Stimulated activated naive CD8-positive, alpha-beta T cell treated with anti-CD3 and anti-CD28 coated beads, Interleukin-15, Interleukin-2, amounts not matched to agents 100 U/mL and 50 U/mL, for 24 hours (primary cell): ENCODE measurements around the gene NDUFA8.

Experiments
- ATAC-seq: fragments of 150-1000 bp; cut with Tn5 transposase; one replicate; pipeline ENCODE4 v1.10.0; 2021
- DNase-seq: peaks from one replicate; pipeline ENCODE4 v3.0.0; 2021

The NDUFA8 gene

DNA sequence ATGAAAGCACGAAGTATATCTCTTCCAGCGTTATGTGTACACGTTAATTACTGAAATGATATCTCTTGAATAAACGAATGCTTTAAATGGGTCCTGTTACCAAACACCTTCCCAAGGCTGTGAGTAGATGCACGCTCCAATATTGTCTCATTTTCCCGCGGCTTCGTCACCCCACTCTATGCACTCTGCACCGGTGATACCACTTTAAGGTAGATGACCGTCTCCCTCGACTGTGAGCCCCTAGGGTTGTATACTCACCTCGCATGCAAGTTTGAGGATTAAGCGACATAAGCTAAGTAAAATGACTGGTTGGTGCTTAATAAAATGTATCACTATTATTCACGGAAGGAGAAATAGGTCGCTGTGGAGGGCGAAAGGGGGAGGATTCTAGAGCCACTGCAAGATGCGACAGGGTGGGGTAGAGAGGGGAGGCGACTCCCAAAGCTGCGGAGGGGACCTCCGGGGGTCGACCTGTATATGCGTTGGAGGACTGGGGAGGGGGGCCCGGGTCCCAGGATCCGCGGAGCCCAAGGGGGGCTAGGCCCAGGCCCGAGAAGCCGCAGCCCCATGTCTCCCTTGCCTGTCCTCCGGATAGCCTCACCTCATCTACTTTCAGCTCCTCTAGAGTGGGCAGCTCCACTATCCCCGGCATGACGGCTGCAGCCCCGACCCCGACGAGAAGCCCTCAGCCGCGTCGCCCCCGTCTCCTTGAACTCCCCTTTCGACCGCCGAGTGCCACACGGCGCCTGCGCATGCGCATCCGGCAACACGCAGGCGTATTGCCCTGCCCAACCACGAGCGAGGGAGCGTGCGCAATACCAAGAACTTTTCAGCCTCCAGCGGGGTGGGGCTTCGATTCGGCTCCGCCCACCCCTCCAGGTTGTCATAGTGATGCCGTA lies at the start of gene NDUFA8, which contains the start of gene MORN5:
NDUFA8 (minus strand) TSS at position 754 of the 899 bp plus-strand sequence; CDS start at position 652, 102 bp downstream.
MORN5 (plus strand) TSS at position 883 of the 899 bp plus-strand sequence. CDS start 65 bp downstream, outside the sequence.
- ATAC-seq (peak; percentile 92), DNase-seq (peak; percentile 96)

DNA sequence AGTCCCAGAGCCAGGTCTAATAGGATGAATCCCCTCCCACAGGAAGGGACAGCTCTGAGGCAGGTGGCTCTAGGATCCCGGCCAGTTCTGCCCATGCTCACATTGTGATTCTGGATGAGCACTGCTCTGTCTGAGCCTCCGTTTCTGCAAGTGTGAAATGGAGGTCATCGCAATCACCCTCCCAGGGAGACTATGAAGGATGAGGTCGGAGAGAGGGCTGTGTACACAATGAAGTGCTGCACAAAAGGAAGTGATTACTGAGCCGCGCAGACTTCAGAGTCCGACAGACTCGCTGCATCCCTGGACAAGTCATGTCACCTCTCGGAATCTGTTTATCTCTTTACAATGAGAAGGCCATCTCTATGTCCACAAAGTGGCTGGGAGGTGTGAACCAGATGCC lies 47.5 kb upstream of the NDUFA8 start:
- ATAC-seq (no peak), DNase-seq (no peak)

DNA sequence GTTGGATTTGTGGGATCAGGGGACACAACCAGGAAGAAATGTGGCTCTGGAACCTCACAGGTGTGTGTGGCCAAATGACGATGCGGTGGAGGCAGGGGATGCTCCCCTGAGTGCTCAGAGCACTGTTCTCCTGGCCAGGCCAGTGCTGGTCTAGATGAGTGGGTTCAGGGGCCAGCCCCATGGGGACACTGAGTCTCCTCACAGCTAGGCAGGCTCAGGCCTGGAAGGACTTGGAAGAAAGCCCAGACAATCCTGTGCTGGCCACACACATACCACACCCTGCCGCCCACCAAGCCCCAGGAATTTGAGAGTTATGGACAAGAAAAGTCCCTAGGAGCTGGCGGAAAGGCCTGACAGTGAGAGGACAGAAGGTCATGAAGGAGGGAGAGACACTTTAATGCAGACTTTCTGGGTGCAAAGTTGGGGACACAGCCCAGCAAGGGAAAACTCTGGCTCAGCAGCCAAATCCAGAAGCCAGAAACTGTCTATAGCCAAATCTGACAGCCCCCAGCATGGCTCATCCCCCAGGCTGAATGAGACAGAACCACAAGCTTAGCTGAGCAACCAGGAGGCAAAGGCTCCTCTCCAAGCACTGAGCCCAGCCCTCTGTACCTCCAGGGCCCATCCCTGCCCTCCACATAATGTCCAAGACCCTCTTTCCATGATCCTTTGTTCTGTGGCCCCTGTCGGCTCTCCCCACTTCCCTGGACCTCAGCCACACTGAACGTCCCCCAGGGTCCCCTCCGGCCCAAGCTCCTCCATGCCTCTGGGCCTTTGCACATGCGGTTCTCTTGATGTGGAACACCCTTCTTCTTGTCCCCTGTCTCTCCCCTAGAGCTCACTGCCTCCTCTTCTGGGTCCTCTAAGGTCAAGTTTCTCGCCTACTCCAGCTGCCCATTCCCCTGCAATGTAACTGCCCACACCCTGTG lies 46.8 kb upstream of the NDUFA8 start:
- no peak for ATAC-seq
- DNase-seq = no peak

DNA sequence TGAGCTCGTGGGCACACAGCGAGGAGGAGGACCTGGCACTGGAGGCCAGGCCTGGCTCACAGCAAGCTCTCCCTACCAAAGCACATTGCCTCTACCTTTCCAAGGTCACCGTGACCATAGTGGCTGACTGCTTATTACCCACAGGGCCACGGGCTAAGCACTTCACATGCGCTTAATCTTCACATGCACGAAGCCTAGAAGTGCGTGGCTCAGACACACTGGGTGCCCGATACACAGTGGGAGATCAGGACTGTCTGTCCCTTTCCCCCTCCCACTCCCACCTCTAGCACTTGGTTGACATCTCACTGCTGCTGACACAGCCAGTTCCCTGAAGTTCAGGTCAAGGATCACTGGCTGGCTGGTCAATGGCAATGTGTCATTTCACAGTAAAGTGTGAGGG lies 45.6 kb upstream of the NDUFA8 start:
- no peak for ATAC-seq
- DNase-seq = no peak

DNA sequence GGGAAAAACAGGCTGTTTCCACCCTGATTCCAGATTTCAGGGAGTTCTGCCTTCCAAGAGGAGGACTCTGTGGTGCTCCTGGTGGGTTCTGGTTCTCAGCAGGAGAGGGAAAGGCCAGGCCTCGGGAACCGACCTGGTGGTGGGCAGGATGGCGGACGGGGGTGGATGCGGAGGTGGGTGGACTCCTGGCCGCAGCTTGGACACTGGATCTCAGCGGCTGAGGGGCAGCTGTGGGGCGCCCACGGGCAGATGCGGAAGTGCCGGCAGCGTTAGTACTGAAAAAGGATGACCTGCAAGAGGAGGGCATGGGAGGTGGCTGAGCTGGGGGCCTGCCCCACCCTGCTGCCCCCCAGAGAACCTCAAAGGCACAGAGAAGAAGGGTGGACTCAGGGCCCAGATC lies 44.9 kb upstream of the NDUFA8 start:
- DNase-seq (no peak), ATAC-seq (no peak)

DNA sequence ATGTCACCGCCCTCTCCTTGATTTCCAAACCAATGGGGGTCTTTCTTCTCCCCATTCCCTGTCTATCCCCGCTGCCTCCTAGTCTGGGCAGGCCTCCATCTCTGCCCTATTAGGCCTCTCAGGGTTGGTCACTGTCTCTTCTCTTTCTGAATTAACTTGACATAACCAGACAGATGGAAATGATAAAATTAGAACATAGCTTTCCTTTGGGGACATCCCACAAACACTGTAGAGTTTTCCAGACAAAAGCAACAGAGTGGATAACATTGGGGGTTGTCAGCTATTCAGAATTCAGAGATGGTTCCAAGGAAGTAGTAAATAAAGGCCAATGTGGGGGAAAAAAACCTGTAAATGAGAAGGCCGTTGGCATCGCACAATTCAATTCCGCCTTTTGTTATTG lies 44.5 kb upstream of the NDUFA8 start:
- ATAC-seq = no peak
- no peak for DNase-seq

DNA sequence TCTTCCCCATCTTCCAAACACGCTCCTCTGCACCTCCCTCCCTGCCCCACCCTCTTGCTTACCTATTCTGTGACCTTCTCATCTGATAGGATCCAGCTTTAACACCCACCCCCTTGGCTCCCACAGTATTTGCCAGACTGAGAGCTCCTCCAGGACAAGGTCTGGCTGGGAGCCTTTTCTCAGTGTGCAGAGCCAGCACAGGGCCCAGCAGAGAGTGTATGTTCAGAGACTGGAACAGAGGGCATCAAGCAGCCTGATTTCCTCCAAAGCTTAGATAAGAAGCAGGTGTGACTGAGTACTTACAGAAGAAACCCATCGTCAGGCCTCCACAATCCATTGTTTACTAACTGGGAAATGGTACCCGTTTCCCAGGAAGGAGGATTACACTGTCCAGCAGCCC lies 42.5 kb upstream of the NDUFA8 start:
- ATAC-seq (no peak), DNase-seq (no peak)

DNA sequence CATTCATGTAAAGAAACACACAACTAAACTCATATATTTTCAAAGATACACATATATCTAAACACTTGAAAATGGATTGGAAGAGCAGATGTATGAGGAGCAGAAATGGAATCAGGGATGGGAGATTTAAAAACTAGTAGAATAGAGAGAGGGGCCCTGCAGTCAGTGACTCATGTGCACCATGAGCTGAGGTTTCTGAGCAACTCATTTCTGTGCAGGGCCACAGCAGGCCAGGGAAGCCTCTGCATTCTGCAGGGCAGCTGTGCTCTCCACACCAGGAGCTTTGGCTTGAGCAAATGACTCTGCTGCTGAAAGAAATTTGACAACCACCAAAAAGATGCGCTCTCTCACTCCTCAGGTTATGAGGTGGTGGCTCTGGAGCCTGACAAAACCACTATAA lies 42.1 kb upstream of the NDUFA8 start:
- DNase-seq = no peak
- peak; percentile 50 for ATAC-seq

DNA sequence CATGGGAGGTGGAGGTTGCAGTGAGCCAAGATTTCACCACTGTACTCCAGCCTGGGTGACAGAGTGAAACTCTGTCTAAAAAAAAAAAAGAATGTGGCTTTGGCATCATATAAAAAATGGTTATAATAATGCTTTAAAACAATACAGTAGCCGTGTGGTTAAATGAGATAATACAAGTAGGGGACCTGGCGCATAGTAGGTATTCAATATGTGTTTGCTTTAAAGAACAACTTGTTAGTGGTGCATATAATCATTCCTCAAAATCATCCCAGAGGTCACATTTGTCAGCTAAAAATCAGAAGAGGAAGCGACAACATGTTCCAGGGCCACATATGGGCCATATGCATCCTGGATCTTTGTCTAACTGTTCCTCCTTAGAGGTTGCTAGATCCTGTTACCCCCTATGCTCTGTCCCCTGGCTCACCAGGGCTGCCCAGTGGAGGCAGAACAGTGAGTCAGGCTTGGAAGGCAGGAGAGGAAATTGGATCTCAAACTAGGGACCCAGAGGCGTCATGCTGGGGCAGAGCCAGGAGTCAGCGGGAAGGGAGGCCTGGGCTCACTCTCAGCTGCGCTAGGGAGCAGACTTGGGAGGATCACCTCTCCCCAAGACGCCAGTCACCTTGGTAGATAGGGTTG lies 41.5 kb upstream of the NDUFA8 start:
- ATAC-seq (no peak), DNase-seq (no peak)

DNA sequence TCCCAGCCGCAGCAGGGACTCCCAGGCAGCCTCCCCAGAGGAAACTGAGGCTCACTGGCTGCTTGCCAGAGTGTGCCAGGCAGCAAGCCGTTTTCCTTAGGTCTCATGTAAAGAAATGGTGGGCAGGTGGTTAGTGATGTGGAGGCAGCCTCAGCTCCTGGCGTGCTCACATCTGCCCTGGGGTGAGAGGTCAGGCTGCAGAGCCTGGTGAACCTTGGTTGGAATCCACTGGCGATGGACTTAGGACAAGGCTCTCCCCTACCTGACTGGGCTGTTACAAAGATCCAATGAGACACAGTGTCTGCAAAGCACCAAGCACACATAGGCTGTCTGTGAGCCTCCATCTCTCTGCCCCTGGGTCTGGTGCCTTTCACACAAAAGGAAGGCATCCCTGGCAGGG lies 38.3 kb upstream of the NDUFA8 start:
- no peak for ATAC-seq

DNA sequence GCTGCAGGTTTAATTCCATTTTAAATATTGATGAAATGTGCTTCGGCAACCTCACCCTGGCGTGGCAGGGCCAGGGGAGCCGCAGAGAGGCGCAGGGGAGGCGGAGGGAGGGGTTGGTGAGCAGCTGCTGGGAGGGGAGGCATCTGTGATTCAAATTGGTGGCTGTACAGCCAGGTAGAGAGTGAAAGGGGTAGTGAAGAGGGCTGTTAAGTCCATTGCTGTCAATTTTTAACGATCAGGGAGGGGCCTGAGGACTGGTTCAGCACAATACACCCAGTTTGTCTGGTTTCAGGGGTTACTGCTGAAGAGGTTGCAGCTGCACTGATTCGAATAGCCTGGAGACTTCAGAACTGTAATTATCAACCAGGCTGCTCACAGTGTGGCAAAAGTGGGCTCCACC lies 37.8 kb upstream of the NDUFA8 start:
- ATAC-seq = no peak
- no peak for DNase-seq

More for the DNA sequence above, 38.3 kb upstream of the NDUFA8 start:
- no peak for DNase-seq

DNA sequence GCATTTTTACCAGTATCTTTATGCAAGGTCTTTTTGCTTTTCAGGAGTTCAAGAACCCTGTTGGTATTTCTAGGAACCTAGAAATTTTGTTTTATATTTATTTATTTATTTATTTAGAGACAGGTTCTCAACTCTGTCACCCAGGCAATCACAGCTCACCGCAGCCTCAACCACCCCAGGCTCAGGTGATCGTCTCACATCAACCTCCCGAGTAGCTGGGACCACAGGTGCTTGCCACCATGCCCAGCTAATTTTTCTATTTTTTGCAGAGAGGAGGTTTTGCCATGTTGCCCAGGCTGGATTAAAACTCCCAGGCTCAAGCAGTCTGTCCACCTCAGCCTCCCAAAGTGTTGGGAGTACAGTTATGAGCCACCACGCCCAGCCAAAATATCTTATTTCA lies 36.3 kb upstream of the NDUFA8 start:
- no peak for DNase-seq
- ATAC-seq = no peak

DNA sequence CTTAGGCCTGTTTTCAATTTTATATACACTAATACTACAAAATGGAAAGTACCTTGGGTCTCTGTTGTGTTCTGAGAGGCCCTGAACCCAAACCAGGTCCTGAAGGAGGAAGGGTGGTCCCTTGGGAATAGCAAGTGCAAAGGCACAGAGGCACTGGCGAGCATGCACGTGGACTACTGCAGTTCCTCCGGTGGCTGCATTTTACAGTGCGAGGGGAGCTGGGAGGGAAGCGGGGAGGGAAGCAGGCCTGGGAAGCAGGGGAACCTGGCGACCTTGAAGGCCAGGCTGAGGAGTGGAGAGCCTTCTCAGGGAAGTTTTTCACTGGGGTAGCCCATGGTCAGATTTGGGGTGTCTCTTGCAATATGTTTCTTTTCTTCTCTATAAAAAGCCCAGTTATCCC lies 34.1 kb upstream of the NDUFA8 start:
- ATAC-seq (no peak), DNase-seq (no peak)

DNA sequence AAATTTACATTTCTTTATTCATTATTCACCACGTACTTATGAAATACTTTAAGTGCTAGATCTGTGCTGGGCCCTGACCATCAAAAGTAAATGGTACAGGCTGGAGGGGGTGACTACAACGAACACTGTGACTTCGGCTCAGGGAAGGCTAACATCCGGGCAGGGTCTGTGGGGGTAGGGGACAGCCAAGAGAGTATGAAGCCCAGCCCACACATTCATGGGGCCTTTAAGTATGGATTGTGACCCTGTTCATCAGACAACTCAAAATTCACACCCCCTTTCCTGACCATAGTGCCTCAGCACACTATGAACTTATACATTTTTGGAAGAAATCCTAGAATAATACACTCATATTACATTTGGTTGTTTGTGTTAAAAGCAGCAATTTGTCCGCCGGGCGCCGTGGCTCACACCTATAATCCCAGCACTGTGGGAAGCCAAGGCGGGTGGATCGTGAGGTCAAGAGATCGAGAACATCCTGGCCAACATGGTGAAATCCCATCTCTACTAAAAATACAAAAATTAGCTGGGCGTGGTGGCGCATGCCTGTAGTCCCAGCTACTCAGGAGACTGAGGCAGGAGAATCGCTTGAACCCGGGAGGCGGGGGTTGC lies 33.4 kb upstream of the NDUFA8 start:
- DNase-seq (no peak), ATAC-seq (peak; percentile 10)

DNA sequence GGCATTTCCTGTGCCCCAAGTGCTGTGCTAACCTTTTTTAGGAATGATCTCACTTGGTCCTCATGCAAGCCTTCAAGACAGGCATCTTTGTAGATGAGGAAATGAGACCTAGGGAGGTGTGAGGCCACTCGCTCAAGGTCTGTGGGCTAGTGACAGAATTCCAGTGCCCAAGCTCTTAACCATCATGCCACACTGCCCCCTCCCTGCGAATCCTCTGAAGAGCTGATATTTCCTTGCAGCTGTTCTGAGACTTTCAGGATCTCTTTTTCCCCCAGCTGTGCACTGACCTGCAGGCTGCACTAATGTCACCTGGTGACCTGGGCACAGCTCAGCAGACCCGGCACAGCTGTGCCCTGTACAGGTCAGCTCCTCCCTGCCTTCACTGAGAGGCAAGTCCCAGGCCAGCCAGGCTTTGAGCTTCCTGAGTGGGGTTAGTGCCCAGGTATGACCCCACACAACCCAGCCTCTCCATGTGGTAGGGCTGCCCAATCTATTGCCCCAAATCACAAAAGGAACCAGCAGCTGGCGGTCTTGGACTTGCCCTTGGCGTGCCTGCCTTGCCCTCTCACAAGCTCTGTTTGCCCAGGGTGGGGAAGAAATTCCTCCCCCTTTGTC lies 32.8 kb upstream of the NDUFA8 start:
- DNase-seq (no peak), ATAC-seq (no peak)

DNA sequence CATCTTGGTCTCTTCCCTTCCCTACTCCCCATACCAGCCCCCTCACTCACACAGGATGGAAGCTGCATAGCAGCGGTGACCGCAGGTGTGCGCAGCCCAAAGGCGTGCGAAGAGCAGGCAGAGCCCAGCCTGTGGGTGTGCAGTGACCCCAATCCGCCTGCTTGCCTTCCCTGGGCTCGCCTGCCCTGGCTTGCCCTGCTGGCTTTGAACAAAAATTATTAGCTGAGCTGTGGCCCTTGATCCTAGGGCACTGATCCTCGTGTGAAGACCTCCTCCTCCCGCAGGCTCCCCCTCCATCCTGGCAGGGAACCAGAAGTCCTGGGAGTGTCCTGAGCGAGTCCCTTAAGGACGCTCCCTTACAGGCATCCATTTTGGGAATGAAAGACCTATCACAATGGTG lies 32.0 kb upstream of the NDUFA8 start:
- ATAC-seq (no peak), DNase-seq (no peak)

DNA sequence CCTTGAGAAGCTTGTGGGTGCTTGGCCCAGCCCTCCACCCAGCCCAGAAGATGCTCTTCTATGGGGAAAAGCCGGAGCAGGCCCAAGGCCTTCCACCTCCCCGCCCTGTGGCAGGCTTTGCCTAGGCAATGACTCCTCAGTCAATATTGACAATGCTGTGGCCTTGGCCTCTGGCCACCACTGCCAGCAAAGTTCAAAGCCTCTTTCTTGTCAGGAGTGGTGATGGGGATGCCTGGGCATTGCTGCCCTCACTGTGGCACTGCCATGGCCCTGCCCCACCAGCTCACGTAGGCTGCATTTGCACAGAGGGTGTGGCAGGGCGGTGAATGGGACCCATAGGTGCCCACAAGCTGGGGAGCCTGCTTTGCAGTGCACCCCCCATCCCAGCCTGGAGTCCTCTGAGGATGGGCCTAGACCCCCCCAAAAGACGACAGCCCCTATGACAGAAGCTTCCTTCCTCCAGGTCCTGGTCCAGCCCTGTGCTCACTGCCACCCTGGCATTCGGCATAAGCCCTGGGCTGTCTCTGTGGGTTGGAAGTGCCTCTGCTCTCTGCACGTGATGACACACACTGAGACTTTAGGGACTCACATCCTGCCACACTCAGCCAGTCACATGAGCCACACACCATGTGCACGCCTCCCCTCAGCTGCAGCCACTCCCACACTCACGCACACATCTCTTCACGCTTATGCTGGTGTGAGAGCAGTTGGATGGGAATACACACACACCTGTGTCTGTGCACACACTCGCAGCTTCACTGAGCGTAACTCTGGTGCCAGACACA lies 31.2 kb upstream of the NDUFA8 start:
- ATAC-seq = no peak

DNA sequence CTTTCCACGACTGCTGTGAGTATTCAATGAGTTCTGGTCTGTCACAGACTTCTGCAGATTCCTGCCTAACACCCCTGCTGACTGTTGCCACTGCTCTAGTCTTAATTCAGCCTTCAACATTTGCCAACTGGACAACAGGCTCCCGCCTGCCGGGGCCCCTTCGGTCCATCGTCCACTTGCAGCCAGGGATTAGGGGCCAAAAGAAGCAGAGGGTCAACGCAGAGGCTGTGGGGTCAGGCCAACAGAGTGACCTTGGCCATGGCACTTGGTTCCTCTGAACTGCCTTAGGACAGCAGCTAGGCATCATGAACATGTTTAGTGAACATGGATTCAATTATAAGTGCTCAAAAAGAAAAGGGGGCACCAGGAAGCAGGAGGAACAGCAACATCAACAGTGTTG lies 28.8 kb upstream of the NDUFA8 start:
- DNase-seq = no peak
- ATAC-seq = no peak

More for the DNA sequence above, 31.2 kb upstream of the NDUFA8 start:
- no peak for DNase-seq

DNA sequence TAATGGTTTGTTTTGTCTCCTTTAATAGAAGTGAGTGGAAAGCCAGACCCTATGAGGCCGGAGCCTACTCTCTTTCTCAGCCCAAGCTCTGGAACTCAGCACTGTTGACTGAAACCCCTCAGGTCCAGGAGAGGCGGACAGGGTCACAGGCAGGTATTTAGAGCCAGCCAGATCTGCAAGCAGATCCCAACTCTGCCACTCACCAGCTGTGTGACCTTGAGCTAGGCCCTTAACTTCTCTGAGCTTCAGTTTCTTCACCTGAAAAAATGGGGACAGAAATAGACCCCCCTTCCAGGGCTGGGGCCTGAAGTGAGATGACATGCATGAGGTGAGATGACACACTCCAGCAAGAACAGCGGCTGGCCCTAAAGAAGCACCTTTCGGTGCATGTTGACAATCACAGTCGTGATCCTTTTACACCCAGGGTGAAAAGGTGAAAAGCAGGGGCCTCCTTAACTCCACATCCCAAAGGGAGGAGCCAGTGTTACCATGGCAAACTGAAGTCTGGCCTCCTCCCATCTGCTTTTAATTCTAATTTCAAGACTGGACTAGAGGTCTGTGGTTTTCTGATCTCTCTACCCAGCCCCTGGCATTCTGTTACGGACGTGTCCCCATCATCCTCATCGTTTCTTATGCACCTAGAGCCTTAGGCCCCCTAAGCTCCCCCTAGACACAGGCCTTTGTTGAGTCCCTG lies 27.3 kb upstream of the NDUFA8 start:
- DNase-seq = no peak
- ATAC-seq = no peak

DNA sequence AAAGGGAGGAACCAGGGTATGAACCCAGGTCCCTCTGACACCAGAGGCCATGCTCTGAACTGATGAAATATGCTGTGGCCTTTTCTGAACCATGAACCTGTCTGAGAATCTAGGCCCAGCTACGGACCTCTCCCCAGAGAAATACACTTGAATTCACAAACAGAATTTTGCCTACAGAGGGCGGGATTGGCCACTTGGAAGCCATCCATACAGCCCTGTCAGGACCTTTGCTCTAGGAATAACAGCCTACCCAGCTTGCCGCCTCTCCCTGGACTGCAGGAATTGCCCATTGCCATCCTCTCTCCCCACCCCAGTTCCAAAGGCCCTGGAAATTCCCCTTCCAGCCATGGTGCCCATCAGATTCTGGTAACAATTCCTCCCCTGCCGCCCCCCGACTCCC lies 26.7 kb upstream of the NDUFA8 start:
- ATAC-seq = no peak

More for the DNA sequence above, 26.7 kb upstream of the NDUFA8 start:
- no peak for DNase-seq
